ENCODE data around the gene ETHE1.

DNA sequence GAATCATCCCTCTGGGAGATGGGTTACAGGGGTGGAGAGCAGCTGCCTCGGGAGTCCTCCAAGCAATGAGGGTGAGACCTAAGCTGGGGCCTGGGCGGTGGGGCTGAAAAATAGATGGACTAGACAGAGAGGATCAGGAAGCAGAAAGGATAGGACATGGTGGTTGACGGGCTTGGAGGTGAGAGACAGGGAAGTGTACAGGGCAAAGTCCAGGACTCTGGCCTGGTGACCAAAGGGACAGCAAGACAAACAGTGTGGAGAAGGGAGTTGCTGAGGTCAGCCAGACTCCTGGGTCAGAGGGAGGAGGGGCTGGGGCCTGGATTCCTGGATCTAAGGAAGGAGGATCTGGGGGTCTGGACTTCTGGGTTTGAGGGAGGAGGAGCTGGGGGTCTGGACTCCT, 28.0 kb downstream of the ETHE1 start:
- no peak for TF ChIP-seq POLR2A (IDR thresholded peaks at IDR 0.05; ENCODE audit: extremely low read depth, insufficient read length)
- TF ChIP-seq, protein P1, sequence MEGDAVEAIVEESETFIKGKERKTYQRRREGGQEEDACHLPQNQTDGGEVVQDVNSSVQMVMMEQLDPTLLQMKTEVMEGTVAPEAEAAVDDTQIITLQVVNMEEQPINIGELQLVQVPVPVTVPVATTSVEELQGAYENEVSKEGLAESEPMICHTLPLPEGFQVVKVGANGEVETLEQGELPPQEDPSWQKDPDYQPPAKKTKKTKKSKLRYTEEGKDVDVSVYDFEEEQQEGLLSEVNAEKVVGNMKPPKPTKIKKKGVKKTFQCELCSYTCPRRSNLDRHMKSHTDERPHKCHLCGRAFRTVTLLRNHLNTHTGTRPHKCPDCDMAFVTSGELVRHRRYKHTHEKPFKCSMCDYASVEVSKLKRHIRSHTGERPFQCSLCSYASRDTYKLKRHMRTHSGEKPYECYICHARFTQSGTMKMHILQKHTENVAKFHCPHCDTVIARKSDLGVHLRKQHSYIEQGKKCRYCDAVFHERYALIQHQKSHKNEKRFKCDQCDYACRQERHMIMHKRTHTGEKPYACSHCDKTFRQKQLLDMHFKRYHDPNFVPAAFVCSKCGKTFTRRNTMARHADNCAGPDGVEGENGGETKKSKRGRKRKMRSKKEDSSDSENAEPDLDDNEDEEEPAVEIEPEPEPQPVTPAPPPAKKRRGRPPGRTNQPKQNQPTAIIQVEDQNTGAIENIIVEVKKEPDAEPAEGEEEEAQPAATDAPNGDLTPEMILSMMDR (IDR thresholded peaks at IDR 0.05; ENCODE audit: low read depth, low read length), result no peak
- TF ChIP-seq, protein P2, sequence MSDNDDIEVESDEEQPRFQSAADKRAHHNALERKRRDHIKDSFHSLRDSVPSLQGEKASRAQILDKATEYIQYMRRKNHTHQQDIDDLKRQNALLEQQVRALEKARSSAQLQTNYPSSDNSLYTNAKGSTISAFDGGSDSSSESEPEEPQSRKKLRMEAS (IDR thresholded peaks at IDR 0.05; ENCODE audit: low read depth, low read length), result no peak

All from NB4 (cell line).